Small intestine (tissue), 7 donors: ENCODE measurements around the gene FAM241A. TPM values are rescaled to one million over a fixed set of nuclear protein-coding genes. Genes with fewer than 3 reads are reported as not detected.

Source experiments
- DNase-seq, 2 donors: peaks; one replicate each; pipeline versions ENCODE4 v3.0.0 to v3.0.0-alpha.2; 2013
- FAIRE-seq: peaks from 2 replicates; lab custom pipeline; 2012; peaks lifted over from hg19 to GRCh38; lab: Jason Lieb, UNC
- H3K27ac ChIP-seq, 3 donors: one replicate each; pipeline ENCODE4 v1.5.1; 2013; ENCODE audit warnings: low read length in 2 of 3, mild to moderate bottlenecking in 2 of 3, control low read depth in 1 of 3, inconsistent platforms in 1 of 3, low read depth in 1 of 3, moderate library complexity in 1 of 3
- H3K27me3 ChIP-seq, 3 donors: one replicate each; pipeline ENCODE4 v1.6.1; 2013; ENCODE audit warnings: low read length in 3 of 3, inconsistent platforms in 1 of 3; ENCODE audit not compliant: control insufficient read depth in 3 of 3, insufficient read depth in 3 of 3
- H3K36me3 ChIP-seq, 3 donors: one replicate each; pipeline ENCODE4 v1.6.1; 2013; ENCODE audit warnings: low read length in 3 of 3, inconsistent platforms in 1 of 3, low read depth in 1 of 3, mild to moderate bottlenecking in 1 of 3, moderate library complexity in 1 of 3; ENCODE audit not compliant: control insufficient read depth in 3 of 3, insufficient read depth in 2 of 3
- H3K4me1 ChIP-seq, 3 donors: one replicate each; pipeline ENCODE4 v1.6.1; 2013; ENCODE audit warnings: low read length in 2 of 3, inconsistent platforms in 1 of 3, low read depth in 1 of 3, mild to moderate bottlenecking in 1 of 3, moderate library complexity in 1 of 3; ENCODE audit not compliant: control insufficient read depth in 3 of 3, insufficient read depth in 2 of 3
- H3K4me3 ChIP-seq, 3 donors: one replicate each; pipeline ENCODE4 v1.5.1; 2013; ENCODE audit warnings: low read length in 3 of 3, control low read depth in 1 of 3, inconsistent platforms in 1 of 3, low read depth in 1 of 3, mild to moderate bottlenecking in 1 of 3, moderate library complexity in 1 of 3
- H3K9me3 ChIP-seq, 2 donors: one replicate each; pipeline ENCODE4 v1.6.1; 2013; ENCODE audit warnings: low read depth in 1 of 2, low read length in 1 of 2; ENCODE audit not compliant: control insufficient read depth in 2 of 2, insufficient read depth in 1 of 2
- WGBS, 3 donors: extraction: QIAGEN DNeasy Blood & Tissue Kit; methylation state at CpG; one replicate each; pipeline ENCODE4 v1.1.7; 2013; 5-methylcytosine and 5-hydroxymethylcytosine counted together
- polyA plus RNA-seq, 4 donors: library from polyadenylated mRNA; stranded (reverse) in 3 of 4; unstranded in 1 of 4; fragments of 200-250 nt in 3 of 4; fragments of 120-200 nt in 1 of 4; gene quantifications; one replicate each; pipeline versions ENCODE4 v1.2.1 to v1.2.3, GENCODE V29; 2013
- donor health status: healthy with polysubstance abuse.
- donor health status: control.
- donor health status: control.
- donor health status: Bipolar disorder and iron deficiency.
- donor health status: healthy.

Gene FAM241A
- polyA plus RNA-seq, 4 donors = 0.45 to 1.9 (median 0.97) TPM

DNA sequence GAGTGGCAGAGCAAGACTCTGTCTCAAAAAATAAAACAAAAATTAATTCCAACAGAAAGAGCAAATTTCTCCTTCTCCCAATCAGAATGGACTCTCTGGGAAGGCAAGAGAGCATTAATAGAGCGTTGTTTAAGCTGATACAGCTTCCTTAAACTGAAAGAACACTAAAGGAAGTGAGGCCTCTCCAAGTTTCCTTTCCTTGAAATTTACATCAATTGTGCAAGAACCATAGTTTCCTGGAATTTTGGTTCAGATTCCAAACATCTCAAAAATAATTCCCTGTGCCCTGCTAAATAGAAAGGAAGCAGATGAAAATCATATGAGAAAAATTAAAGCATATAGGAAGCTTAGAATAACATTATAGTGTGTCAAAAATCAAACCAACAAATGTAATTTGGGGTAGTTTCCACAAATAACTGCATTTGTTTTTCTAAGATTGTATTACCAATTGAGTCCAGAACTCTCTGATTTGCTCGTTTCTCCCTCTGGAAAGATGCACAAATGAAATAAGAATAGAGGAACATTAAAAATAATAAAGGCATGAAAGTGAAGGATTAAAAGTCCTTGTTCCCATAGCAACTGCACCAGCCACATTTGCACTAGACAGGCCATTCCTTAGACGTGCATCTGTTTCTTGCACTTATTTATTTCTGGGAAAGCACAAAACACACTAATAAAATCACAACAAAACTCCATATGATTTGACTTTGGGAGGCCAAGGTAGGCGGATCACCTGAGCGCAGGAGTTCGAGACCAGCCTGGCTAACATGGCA lies 3.7 kb upstream of the FAM241A start:
- Histone ChIP-seq H3K27ac (peak overlapping the region in 1 of 3 donors; percentile 12), H3K4me3 (no peak overlapping the region), H3K36me3 (no peaks in the 10 kb centered on the region), H3K9me3 (no peaks in the 10 kb centered on the region), H3K27me3 (no peaks in the 10 kb centered on the region), H3K4me1 (peaks cover 0 to 2% (median 0%) of the 10 kb centered on the region in 3 donors)
- 71 to 77% (median 77%) methylated on average over 6 of the region's 6 CpGs for WGBS, 3 donors
- FAIRE-seq (no peak), DNase-seq (no peak)

- peaks cover 0 to 3% (median 0%) of the 10 kb centered on the region in 3 donors for H3K4me1 ChIP-seq
- WGBS, 3 donors = 85 to 100% (median 95%) methylated on average over 2 of the region's 2 CpGs
- H3K9me3 ChIP-seq = no peaks in the 10 kb centered on the region
- no peak for FAIRE-seq
- no peak overlapping the region for H3K27ac ChIP-seq
- H3K36me3 ChIP-seq = no peaks in the 10 kb centered on the region
- no peak overlapping the region for H3K4me3 ChIP-seq
- H3K27me3 ChIP-seq = no peaks in the 10 kb centered on the region
- DNase-seq = no peak
Observed at GRCh38 chr4:112142182-112142581, 3.1 kb upstream of the FAM241A start.

DNA sequence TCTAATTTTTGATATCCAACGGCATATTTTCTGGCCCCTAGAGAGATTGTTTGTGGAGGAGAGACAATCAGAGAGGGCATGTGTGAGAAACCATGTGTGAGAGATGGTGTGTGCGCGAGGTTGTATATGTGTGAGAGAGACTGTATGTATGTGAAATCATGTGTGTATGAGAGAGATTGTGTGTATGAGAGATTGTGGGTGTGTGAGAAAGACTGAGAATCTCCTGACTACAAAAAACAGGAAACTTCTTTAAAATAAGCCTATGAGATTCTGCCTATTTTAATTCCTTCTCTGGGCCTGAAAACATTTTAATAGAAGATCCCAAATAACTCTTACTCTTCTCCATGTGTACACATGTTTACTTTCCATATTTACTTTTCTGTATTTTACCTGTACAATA lies 1.5 kb upstream of the FAM241A start:
- Histone ChIP-seq H3K9me3 (no peaks in the 10 kb centered on the region), H3K36me3 (no peaks in the 10 kb centered on the region), H3K27ac (no peak overlapping the region), H3K4me1 (peaks cover 0 to 3% (median 0%) of the 10 kb centered on the region in 3 donors), H3K4me3 (no peak overlapping the region), H3K27me3 (peaks cover 0 to 6% (median 0%) of the 10 kb centered on the region in 3 donors)
- 94 to 99% (median 98%) methylated on average over 3 of the region's 3 CpGs for WGBS, 3 donors
- DNase-seq (no peak), FAIRE-seq (no peak)

DNA sequence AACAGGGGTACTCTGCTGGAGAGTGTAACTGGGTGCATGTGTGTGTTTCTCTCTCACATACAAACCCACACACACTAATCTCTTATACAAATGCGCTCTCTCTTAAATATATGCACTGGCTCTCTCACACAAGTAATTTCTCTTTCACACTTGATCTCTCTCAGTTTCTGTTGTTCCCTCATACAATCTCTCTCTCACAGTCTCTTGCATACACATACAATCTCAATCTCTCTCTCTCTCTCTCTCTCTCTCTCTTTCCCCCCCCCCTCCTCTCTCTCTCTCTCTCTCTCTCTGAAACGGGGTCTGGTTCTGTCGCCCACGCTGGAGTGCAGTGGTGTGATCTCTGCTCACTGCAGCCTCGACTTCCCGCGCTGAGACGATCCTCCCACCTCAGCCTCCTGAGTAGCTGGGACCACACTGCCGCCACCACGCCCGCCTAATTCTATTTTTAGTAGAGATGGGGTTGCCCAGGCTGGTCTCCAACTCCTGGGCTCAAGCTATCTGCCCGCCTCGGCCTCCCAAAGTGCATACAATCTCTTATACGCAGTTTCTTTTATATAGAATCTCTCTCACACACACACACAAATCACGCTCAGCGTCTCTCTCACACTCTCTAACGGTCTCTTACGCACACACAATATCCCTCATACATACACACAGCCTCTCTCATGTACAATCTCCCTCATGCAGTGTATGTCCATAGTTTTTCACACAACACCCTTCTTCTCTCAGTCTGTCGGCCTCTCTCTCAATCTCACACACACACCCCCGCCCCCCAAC lies 518 bp upstream of the FAM241A start:
- peaks cover 0 to 6% (median 0%) of the 10 kb centered on the region in 3 donors for H3K27me3 ChIP-seq
- no peaks in the 10 kb centered on the region for H3K9me3 ChIP-seq
- peaks cover 0 to 3% (median 0%) of the 10 kb centered on the region in 3 donors for H3K4me1 ChIP-seq
- DNase-seq = no peak
- H3K4me3 ChIP-seq = peak overlapping the region in 2 of 3 donors; percentile 6 to 89
- no peak for FAIRE-seq
- WGBS, 3 donors = 63 to 68% (median 68%) methylated on average over 20 of the region's 20 CpGs
- no peaks in the 10 kb centered on the region for H3K36me3 ChIP-seq
- no peak overlapping the region for H3K27ac ChIP-seq

- peaks cover 0 to 3% (median 0%) of the 10 kb centered on the region in 3 donors for H3K4me1 ChIP-seq
- WGBS, 3 donors = 0% methylated on average over 43 to 53 of the region's 53 CpGs
- H3K27me3 ChIP-seq = peaks cover 0 to 6% (median 0%) of the 10 kb centered on the region in 3 donors
- H3K9me3 ChIP-seq = no peaks in the 10 kb centered on the region
- DNase-seq = peak; percentile 34 to 72
- FAIRE-seq = no peak
- peak overlapping the region; percentile 55 to 89 (median 73) for H3K4me3 ChIP-seq
- H3K36me3 ChIP-seq = no peaks in the 10 kb centered on the region
- H3K27ac ChIP-seq = peak overlapping the region; percentile 68 to 94 (median 78)
Observed at GRCh38 chr4:112145790-112146501, 692 bp downstream of the FAM241A start.

- H3K4me1 ChIP-seq = peaks cover 0 to 3% (median 0%) of the 10 kb centered on the region in 3 donors
- H3K9me3 ChIP-seq = no peaks in the 10 kb centered on the region
- peaks cover 0 to 6% (median 0%) of the 10 kb centered on the region in 3 donors for H3K27me3 ChIP-seq
- FAIRE-seq = no peak
- no peaks in the 10 kb centered on the region for H3K36me3 ChIP-seq
- no peak for DNase-seq
- H3K4me3 ChIP-seq = peak overlapping the region in 1 of 3 donors; percentile 55
- no peak overlapping the region for H3K27ac ChIP-seq
- 22 to 27% (median 23%) methylated on average over 2 of the region's 2 CpGs for WGBS, 3 donors
Observed at GRCh38 chr4:112146502-112146813, 1.2 kb downstream of the FAM241A start.

GRCh38 chr4:112147697-112148096 lies 2.4 kb downstream of the FAM241A start:
- FAIRE-seq (no peak), DNase-seq (no peak)
- Histone ChIP-seq H3K9me3 (no peaks in the 10 kb centered on the region), H3K4me1 (peaks cover 0 to 3% (median 0%) of the 10 kb centered on the region in 3 donors), H3K36me3 (no peaks in the 10 kb centered on the region), H3K27me3 (peaks cover 0 to 6% (median 0%) of the 10 kb centered on the region in 3 donors), H3K4me3 (no peak overlapping the region), H3K27ac (no peak overlapping the region)
- WGBS, 3 donors = 64 to 90% (median 86%) methylated on average over 5 of the region's 5 CpGs

DNA sequence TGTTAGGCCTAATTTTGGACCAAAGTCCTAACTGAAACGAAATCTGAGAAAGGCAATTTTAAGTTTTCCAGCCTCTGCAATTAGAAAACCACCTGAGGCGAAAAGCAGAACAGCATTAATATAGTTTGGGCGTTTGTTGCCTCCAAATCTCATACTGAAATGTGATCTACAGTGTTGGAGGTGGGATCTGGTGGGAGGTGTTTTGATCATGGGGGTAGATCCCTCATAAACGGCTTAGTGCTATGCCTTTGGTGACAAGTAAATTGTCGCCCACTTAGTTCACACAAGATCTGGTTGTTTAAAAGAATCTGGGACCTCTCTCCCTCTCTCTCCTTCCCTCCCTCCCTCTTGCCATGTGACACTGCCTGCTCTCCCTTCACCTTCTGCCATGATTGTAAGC lies 5.7 kb downstream of the FAM241A start:
- Histone ChIP-seq H3K36me3 (no peaks in the 10 kb centered on the region), H3K9me3 (no peaks in the 10 kb centered on the region), H3K27ac (no peak overlapping the region), H3K4me1 (peaks cover 0 to 3% (median 0%) of the 10 kb centered on the region in 3 donors), H3K4me3 (no peak overlapping the region), H3K27me3 (peaks cover 0 to 6% (median 0%) of the 10 kb centered on the region in 3 donors)
- FAIRE-seq (no peak), DNase-seq (no peak)
- WGBS, 3 donors = 83 to 86% (median 84%) methylated on average over 5 of the region's 5 CpGs
